HG03108 (cell line): ENCODE measurements around the gene PRKN.
"Not testable (repeated sequence)": the region's sequence is repeated elsewhere in the genome, so short reads cannot be mapped to it uniquely, and the experiment has no call there.

ENCODE experiments used
- ATAC-seq: cut with Tn5 transposase; IDR thresholded peaks from one replicate; pipeline ENCODE4 v1.9.1; 2021; ENCODE audit warnings: moderate library complexity; ENCODE audit not compliant: unreplicated experiment

PRKN gene

GRCh38 chr6:161833099-161833860 lies 894.3 kb downstream of the PRKN start:
- no peak for ATAC-seq

- ATAC-seq: no peak
These were observed 894.9 kb downstream of the PRKN start for GRCh38 chr6:161832622-161833021.

GRCh38 chr6:161830866-161831616 lies 896.5 kb downstream of the PRKN start:
- ATAC-seq: no peak

GRCh38 chr6:161829291-161829729 lies 898.3 kb downstream of the PRKN start:
- no peak for ATAC-seq

GRCh38 chr6:161828355-161828754 lies 899.2 kb downstream of the PRKN start:
- ATAC-seq: no peak

GRCh38 chr6:161826512-161826911 lies 901.1 kb downstream of the PRKN start:
- ATAC-seq: no peak

- ATAC-seq: not testable (repeated sequence)
These were observed 905.4 kb downstream of the PRKN start for GRCh38 chr6:161822204-161822603.

- no peak for ATAC-seq
These were observed 909.7 kb downstream of the PRKN start for GRCh38 chr6:161817881-161818280.

- no peak for ATAC-seq
These were observed 911.6 kb downstream of the PRKN start for GRCh38 chr6:161815965-161816364.

GRCh38 chr6:161813156-161813555 lies 914.4 kb downstream of the PRKN start:
- ATAC-seq: no peak

- no peak for ATAC-seq
These were observed 917.6 kb downstream of the PRKN start for GRCh38 chr6:161809971-161810370.

- ATAC-seq: no peak
These were observed 922.7 kb downstream of the PRKN start for GRCh38 chr6:161804838-161805237.

GRCh38 chr6:161803131-161803530 lies 924.4 kb downstream of the PRKN start:
- ATAC-seq: no peak

GRCh38 chr6:161802231-161802630 lies 925.3 kb downstream of the PRKN start:
- ATAC-seq: no peak

GRCh38 chr6:161798844-161799394 lies 928.6 kb downstream of the PRKN start:
- ATAC-seq: no peak

- no peak for ATAC-seq
These were observed 930.9 kb downstream of the PRKN start for GRCh38 chr6:161796681-161797080.

GRCh38 chr6:161792851-161793493 lies 934.6 kb downstream of the PRKN start:
- no peak for ATAC-seq

- no peak for ATAC-seq
These were observed 939.0 kb downstream of the PRKN start for GRCh38 chr6:161788531-161788930.

- no peak for ATAC-seq
These were observed 955.4 kb downstream of the PRKN start for GRCh38 chr6:161772176-161772575.

GRCh38 chr6:161761966-161762365 lies 965.6 kb downstream of the PRKN start:
- no peak for ATAC-seq

- ATAC-seq: no peak
These were observed 972.5 kb downstream of the PRKN start for GRCh38 chr6:161755080-161755479.
